AG08396 (cell line): ENCODE results near the gene B2M.
A peak's percentile ranks its signal among the peaks of the same experiment; 100 is the strongest.
"Not testable (repeated sequence)": the region's sequence is repeated elsewhere in the genome, so short reads cannot be mapped to it uniquely, and the experiment has no call there.

Experiments used
- DNase-seq: peaks from one replicate; pipeline ENCODE4 v3.0.0; 2012; ENCODE audit warnings: low spot score, mixed read lengths

Gene B2M

DNA sequence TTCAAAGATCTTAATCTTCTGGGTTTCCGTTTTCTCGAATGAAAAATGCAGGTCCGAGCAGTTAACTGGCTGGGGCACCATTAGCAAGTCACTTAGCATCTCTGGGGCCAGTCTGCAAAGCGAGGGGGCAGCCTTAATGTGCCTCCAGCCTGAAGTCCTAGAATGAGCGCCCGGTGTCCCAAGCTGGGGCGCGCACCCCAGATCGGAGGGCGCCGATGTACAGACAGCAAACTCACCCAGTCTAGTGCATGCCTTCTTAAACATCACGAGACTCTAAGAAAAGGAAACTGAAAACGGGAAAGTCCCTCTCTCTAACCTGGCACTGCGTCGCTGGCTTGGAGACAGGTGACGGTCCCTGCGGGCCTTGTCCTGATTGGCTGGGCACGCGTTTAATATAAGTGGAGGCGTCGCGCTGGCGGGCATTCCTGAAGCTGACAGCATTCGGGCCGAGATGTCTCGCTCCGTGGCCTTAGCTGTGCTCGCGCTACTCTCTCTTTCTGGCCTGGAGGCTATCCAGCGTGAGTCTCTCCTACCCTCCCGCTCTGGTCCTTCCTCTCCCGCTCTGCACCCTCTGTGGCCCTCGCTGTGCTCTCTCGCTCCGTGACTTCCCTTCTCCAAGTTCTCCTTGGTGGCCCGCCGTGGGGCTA, at the start of gene B2M, which contains the start of gene PATL2:
Gene B2M (plus strand): TSS at position 422 of the 647 bp plus-strand sequence. CDS start 30 bp downstream, at position 452.
Gene PATL2 (minus strand): TSS at position 228 of the 647 bp plus-strand sequence. CDS start 34,833 bp downstream, outside the sequence.
- DNase-seq: peak; percentile 95

DNA sequence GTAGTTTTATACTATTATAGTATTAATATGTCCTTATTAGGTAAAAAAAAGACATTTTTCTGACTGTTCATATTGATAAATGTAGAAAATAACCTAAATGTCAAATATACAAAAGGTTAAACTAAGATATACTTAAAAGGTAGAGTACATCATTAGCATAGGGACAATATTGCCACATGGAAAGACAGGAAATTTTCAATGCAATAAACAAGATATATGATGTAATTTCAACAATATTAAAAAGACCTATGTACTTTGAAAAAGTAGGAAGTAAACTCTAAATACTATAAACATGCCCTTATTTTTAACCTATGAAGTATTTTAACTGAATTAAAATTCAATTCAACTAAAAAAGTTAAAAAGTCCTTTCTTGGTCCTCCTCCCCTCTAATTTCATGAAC, 49.7 kb upstream of the B2M start:
- DNase-seq: no peak

DNA sequence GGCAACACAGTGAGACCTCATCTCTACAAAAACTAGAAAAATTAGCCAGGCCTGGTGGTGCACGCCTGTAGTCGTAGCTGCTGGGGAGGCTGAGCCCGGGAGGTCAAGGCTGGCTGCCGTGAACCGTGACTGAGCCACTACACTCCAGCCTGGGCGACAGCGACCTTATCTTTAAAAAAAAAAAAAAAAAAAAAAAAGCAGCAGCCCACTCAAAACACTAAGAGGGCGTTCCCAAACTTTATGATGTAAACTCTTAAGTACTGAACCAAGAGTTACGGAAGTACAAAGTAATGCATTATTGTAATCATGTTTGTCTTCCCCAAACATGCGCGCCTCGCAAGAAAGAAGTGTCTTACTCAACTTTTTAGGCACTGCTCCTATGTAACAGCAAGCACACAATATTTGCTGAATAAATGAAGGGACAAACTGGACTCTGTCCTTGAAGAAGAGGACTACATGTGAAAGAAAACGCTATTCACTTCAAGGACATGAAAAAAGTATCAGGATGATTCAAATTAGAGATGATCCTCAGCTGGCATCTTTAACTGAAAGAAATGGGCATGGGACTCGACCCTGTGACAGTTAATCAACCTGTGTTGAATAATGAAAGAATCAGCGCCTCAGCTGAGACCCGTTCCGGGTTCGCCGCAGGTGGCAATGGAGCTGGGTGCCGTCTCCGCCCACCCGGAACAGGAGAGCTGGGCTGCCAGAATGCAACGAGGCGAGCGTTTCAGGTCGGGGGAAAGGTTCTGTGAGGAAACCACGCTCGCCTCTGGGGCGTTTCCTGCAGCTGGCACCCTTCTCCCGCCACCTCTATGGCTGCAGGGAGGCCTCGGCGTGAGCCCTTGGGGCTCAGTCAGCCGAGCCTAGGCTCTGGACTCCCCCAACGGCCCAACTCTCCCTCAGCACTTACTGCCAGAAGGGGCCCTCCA, 48.6 kb upstream of the B2M start:
- peak; percentile 60 for DNase-seq

DNA sequence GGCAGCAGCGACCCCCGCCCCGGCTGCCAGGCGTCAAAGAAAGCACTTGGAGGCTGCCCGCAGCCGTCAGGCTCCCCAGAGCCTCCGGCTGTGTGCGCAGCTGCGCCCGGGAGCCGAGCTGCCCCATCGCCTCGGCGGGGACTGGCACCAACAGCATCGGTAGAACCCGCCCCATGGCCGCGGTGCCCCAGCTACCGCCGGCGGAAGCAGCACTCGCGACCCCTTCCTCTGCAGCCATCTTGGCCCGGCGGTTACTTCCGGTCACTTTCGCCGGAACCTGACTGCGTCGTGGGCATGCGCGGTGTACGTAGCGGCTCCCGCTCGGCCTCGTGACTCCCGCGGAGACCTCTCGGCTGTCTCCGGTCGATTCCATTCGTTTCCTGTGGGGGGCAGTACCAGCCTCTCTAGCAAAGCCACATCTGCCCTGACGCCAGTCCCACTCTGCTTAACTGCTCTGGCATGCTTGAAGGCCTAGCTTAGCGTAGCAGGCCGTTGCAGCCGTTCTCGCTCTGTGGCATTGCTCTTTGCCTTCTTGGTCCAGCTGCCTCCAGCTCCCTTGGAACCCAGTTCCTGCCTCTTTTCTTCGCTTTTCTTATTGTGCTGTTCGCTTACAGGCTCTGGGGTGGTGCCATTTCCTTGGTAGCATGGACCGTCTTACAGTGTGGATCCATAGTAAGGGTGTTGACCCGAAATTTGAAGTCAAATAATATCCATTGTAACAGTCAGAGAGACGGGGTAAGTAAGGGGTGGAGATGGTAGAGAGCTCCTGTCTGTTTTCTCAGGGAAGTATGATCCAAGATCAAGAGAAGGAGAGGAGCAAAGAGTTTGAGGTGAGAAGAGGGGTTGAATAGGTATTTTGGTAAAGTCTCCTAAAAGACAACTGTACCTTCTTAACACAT, 47.7 kb upstream of the B2M start, which contains the start of gene SPG11:
Gene SPG11 (minus strand): TSS at position 253 of the 899 bp plus-strand sequence. CDS start 15 bp downstream, at position 238.
- DNase-seq: peak; percentile 98

DNA sequence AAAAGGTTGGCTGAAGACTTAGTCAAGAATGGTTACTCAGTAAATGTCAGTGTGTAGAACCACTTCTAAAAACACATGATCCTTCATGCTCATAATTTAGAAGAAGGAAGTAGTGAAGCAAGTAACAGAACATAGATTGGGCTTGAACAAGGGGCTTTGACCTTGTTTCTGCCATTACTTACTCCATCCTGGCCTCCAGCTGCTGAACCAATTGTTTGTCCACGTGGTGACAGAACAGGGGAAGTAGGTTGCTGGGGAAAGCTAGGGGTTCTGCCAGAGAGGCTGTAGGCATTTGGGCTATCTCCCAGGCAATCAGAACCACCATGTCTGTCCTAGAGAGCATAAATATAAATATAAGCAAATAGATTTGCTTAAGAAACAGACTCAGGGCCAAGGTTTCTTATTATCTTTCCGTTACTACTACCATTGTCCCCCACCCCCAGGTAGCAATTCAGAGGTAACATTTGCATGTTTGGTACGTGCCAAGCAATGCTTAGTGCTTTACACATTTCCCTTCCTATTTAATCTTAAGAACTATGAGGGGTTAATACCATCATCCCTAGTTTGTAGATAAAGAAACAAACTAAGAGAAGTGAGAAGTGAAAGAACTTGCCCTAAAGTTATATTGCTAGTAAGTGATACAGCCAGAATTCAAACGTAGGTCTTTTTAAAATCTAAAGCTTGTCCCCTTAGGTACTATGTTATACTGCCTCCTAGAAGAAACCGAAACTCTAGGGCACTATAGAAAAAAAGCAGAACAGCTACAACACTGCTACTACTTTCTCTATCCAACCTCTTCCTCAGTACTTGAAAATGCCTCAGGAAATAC, 44.9 kb upstream of the B2M start:
- no peak for DNase-seq

DNA sequence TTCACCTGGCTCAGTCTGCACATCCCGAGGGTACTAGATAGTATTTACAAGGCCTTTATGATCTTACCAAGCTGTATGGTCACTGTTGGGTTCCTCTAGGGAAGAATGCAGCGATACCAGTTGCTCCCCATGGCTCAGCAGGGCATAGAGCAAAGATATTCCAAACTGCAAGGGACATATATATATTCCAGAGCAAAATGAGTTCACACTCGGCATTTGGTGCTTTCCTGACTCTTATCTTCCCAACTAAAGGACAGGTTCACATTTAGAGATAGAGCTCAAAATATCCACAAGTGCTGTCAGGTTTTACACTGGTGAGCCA, 44.3 kb upstream of the B2M start:
- DNase-seq: no peak

DNA sequence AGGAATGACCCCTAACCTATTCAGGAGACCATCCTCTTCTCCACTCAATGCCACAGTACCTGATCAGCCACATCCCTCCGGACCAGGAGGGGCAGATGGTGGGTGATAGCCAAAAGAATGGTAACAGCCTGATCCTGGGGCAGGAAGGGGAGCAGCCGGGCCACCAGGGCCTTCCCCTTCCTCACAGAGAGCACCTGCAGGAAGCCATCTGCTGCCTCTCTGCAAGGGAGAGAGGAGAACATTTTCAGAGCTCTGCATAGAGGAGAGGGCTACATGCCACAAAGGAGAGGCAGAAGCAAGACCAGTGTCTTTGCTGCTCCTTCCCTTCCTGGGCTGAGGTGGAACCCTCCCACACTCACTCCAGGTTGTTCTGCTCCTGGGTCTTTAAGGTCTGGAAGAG, 42.4 kb upstream of the B2M start:
- DNase-seq: no peak

DNA sequence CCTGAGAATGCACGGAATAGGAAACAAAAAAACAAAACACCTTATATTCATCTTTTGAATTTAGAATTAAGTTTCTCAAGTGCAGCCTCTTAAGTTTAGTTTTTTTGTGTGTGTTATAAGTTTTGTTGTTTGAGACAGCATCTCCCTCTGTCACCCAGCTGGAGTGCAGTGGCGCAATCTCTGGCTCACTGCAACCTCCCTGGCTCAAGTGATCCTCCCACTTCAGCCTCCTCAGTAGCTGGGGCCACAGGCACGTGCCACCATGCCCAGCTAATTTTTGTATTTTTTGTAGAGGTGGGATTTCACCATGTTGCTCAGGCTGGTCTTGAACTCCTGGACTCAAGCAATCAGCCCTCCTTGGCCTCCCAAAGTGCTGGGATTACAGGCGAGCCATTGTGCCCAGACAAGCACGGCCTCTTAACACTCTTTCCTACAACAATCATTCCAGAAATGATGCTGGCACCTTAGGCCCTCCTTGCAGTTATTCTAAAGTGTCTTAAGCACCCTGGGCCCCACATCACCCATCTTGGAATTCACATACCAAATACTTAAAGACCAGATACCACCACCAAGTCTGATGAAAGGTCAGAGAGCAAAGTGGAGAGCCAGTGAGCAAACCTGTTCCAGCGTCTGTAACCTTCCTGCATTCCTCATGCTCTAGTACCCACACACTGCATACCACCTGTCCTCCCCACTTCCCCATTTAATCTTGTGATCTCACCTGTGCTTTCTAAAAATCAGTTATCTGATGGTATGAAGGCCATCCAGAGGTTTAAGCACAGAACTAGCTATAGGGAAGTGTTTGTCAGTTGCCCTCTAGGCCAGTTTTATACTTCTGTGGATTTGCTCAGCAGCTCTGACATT, 41.0 kb upstream of the B2M start:
- DNase-seq: no peak

DNA sequence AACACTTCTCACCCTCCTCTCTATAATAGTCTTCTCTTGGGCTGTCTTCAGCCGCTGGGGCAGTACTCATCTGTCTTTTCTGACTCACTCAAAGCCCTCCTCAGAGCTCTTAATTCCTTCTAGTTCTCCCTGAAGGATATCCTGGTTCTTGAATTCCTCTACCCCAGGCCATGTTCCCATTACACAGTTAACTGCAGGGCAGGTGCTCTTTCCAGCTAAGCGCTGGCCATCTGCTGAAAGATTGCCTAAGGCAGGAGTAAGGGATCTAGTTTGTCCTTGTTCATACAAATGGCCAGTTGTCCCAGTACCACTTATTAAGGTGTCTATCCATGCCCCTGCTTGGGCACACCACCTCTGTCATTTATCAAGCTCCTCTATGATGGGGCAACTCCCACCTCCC, 37.7 kb upstream of the B2M start:
- no peak for DNase-seq

DNA sequence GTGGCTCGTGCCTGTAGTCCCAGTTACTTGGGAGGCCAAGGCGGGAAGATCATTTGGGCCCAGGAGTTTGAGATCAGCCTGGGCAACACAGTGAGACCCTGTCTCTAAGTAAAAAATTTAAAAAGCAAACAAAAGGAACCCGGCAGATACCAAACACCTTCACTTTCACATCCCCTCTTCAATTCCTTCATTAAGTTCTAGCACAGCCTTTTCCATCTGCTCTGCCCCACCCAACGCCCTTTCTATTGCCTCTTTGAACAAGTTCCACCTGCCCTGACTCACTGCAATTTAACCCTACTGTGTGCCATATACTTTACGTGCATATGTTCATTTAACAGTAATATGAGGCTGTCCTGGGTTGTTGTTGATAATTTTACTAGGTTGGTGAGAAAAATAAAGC, 35.4 kb upstream of the B2M start:
- DNase-seq: no peak

DNA sequence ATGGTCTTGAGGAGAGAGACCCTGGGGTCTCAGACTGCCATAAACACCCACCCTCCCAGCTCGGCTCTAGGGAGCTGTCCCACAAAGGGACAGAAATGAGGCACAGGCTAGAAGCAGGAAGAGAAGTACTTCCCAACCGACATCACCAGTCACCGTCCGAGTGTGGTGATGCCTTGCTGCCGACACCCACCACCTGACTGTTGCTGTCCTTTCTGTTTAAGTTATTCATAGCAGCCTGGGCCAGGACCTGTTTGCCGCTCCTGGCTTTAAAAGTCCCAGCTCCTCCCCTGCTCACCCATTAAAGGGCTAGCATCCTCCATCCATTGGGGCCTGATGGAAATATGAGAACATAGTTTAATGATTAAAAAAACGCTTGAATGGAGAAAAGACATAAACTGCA, 34.6 kb upstream of the B2M start:
- no peak for DNase-seq

DNA sequence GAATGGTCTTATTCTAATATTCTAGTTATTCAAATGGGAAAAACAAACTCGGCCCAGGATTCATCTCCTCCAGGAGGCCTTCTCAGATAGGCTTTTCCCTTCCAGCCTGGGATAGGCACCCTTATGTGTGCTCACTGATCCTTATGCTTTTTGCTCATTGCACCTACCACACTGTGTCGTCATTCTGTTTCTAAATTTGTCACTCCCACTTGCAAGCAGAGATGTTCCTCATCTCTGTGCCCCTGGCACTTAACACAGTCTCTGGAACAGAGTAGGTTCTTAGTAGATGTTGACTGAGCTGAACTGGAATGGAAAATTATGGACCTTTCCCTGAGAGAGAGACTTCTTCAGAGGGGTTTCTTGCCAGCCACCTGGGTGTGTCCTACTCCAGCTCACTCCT, 29.1 kb upstream of the B2M start:
- no peak for DNase-seq

DNA sequence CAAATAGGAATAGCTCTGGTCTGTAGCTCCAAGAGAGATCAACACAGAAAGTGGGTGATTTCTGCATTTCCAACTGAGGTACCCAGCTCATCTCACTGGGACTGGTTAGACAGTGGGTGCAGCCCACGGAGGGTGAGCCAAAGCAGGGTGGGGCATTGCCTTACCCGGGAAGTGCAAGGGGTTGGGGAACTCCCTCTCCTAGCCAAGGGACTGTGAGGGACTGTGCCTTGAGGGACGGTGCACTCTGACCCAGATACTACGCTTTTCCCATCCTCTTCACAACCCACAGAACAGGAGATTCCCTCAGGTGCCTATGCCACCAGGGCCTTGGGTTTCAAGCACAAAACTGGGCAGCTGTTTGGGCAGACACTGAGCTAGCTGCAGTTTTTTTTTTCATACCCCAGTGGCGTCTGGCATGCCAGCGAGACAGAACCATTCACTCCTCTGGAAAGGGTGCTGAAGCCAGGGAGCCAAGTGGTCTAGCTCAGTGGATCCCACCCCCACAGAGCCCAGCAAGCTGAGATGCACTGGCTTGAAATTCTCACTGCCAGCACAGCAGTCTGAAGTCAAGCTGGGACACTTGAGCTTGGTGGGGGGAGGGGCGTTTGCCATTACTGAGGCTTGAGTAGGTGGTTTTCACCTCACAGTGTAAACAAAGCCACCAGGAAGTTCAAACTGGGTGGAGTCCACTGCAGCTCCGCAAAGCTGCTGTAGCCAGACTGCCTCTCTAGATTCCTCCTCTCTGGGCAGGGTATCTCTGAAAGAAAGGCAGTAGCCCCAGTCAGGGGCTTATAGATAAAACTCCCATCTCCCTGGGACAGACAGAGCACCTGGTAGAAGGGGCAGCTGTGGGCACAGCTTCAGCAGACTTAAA, 28.3 kb upstream of the B2M start:
- not testable (repeated sequence) for DNase-seq

DNA sequence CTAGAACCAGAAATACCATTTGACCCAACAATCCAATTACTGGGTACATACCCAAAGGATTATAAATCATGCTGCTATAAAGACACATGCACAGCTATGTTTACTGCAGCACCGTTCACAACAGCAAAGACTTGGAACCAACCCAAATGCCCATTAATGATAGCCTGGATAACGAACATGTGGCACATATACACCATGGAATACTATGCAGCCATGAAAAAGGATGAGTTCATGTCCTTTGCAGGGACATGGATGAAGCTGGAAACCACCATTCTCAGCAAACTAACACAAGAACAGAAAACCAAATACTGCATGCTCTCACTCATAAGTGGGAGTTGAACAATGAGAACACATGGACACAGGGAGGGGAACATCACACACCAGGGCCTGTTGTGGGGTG, 22.0 kb upstream of the B2M start:
- not testable (repeated sequence) for DNase-seq

DNA sequence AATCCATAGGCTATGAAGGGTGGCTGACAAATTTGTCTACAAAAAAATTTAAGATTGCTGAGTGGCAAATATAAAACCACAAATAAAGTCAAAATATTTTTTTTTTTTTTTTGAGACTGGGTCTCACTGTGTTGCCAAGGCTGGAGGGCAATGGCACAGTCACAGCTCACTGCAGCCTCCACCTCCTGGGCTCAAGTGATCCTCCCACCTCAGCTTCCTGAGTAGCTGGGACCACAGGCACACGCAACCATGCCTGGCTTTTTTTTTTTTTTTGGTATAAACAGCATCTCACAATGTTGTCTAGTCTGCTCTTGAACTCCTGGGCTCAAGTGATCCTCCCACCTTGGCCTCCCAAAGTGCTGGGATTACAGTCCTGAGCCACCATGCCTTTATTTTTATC, 21.1 kb upstream of the B2M start:
- DNase-seq: not testable (repeated sequence)

DNA sequence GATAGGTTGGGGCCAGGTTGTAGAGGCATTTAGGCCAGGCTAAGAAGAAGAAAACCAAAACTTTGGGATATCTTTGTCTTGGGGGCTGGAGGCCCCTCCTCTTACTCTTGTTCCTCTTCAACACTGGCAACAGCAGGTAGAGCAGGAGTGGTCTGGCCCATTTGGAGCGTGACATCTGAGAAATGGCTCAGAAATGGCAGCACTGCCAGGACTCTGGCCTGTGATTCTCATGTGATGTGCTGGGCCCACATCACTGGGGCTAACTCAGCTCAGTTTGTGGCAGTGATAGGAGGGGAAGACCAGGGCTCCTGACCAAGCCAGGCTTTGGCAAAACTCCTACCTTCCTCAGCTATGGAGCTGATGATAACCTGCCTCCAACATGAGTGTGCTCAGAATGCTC, 18.7 kb upstream of the B2M start:
- DNase-seq: no peak

DNA sequence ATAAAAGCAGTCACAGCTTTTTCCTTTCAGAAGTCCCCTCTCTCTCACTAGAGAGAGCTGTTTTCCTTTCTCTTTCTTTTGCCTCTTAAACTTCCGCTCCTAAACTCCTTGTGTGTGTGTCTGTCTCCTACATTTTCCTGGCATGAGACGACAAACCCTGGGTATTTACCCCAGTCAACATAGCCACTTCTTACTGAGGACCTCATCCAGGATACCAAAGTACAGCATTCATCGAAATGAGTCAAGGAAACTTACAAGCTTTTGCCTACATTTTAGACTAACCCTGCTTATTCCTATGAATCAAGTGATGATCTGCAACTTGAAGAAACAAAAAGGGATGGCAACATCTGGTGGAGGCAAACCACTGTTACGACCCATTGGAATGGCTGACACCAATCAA, 16.9 kb upstream of the B2M start:
- no peak for DNase-seq

DNA sequence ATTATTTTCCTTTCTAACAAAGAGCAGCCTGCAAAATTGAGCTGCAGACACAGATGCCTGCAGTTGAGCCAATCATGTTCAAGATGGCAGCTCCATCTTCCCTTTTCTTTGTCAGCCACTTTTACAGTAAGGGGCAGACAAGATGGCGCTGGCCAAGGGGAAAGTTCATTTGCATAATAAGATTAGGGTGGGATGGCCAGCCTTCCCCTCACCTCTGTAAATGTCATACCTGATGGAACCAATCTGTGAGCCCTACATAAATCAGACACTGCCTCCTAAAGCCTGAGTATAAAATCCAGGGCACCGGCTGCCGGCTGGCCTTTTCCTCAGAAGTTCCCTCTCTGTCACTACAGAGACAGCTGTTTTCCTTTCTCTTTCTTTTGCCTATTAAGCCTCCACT, 16.0 kb upstream of the B2M start:
- no peak for DNase-seq

DNA sequence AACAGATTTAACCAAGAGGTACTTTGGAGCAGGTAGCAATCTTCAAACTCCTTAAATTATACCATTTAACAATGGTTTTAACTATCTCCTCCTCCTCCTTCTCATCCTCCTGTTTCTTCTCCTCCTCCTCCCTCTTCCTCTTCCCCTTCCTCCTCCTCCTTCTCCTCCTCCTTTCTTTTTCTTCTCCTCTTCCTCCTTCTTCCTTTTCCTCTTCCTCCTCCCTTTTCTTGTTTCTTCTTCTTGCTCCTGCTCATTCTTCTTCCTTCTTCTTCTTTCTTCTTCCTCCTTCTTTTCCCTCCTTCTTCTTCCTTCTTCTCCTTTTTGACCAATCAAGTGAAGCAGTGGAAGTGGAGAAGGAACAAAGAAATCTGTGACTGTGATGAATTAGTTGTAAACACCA, 14.3 kb upstream of the B2M start:
- DNase-seq: no peak
